OCI-LY3 (cell line): ENCODE measurements around the gene SLCO2B1.

ENCODE experiments used
- H2AFZ ChIP-seq: fragments of 200-600, 300-600 bp; shearing (Covaris generic); 2 replicates; pipeline ENCODE4 v1.6.0; 2014; ENCODE audit warnings: antibody characterized with exemption, low read depth, low read length
- H3K27ac ChIP-seq: fragments of 200-600, 300-600 bp; sonication (generic); 2 replicates; pipeline ENCODE4 v1.5.1; 2014; ENCODE audit warnings: mild to moderate bottlenecking, low read length, moderate library complexity, mixed read lengths
- H3K27me3 ChIP-seq: fragments of 200-600, 300-600 bp; sonication (generic); 2 replicates; pipeline ENCODE4 v1.6.1; 2014; ENCODE audit warnings: low read depth, low read length, mixed read lengths
- H3K36me3 ChIP-seq: fragments of 200-600, 300-600 bp; sonication (generic); replicated peaks from 2 replicates; pipeline ENCODE3; 2014; ENCODE audit warnings: low read depth, low read length, mixed read lengths
- H3K4me1 ChIP-seq: fragments of 300-600, 200-600 bp; sonication (generic); 2 replicates; pipeline ENCODE4 v1.6.1; 2014; ENCODE audit warnings: low read length, mixed read lengths
- H3K4me2 ChIP-seq: fragments of 200-600, 300-600 bp; sonication (generic); 2 replicates; pipeline ENCODE4 v1.6.1; 2014; ENCODE audit warnings: low read length, mixed read lengths
- H3K4me3 ChIP-seq: fragments of 300-600, 200-600 bp; sonication (generic); 2 replicates; pipeline ENCODE4 v1.5.1; 2014; ENCODE audit warnings: antibody characterized with exemption, mild to moderate bottlenecking, low read length, moderate library complexity
- H3K79me2 ChIP-seq: fragments of 300-600, 200-600 bp; shearing (Covaris generic); 2 replicates; pipeline ENCODE4 v1.6.1; 2014; ENCODE audit warnings: mild to moderate bottlenecking, low read length, mixed read lengths
- H3K9ac ChIP-seq: fragments of 300-600, 200-600 bp; shearing (Covaris generic); 2 replicates; pipeline ENCODE4 v1.6.0; 2014; ENCODE audit warnings: mild to moderate bottlenecking, low read length, moderate library complexity
- H3K9me3 ChIP-seq: fragments of 200-600, 300-600 bp; shearing (Covaris generic); 2 replicates; pipeline ENCODE4 v1.6.1; 2014; ENCODE audit warnings: low read length, mixed read lengths; ENCODE audit not compliant: insufficient read depth
- H4K20me1 ChIP-seq: fragments of 200-600, 300-600 bp; sonication (generic); 2 replicates; pipeline ENCODE4 v1.6.1; 2016; ENCODE audit warnings: low read length, mixed read lengths; ENCODE audit not compliant: insufficient read depth
- EZH2phosphoT487 ChIP-seq: fragments of 200-600 bp; shearing (Covaris generic); IDR thresholded peaks from 2 replicates; pipeline ENCODE4 v1.6.1; 2018; ENCODE audit warnings: antibody characterized with exemption, mixed run types, low read depth
- TF ChIP-seq, protein P1 (sequence below): fragments of 200-600, 300-600 bp; sonication (generic); IDR thresholded peaks from 2 replicates; pipeline ENCODE4 v1.5.1; 2014; ENCODE audit warnings: antibody characterized with exemption, low read length, low read depth

The SLCO2B1 gene

DNA sequence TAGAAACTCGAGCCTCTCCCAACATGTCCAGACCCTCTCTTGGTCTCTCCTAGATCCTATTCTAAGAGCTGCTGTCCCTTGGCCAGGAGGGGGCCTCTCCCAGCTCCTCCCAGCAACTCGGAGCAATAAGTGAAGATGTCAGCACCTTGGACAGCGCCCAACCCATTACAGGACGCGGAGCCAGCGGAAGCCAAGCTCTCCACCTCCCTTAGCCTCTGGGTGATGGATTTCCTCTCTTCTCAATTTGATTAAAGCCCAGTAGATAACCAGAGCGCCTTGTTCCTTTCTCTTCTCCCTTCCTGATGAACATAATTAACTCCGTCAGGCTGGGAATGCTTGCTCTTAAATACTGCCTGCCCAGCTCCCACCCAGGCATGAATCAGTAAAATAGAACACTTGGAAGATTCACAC is 63.5 kb downstream of the SLCO2B1 start:
- Histone ChIP-seq H3K4me2 (no peak overlapping the region), H3K9ac (no peak overlapping the region), H3K79me2 (no peaks in the 10 kb centered on the region), H3K4me1 (no peaks in the 10 kb centered on the region), H2AFZ (no peak overlapping the region), H3K27ac (no peak overlapping the region), H3K36me3 (no peaks in the 10 kb centered on the region), H4K20me1 (0 out of 2 replicates have a peak, but pooled peaks cover 3% of the 10 kb centered on the region), H3K27me3 (peaks cover 41% of the 10 kb centered on the region), H3K9me3 (no peaks in the 10 kb centered on the region), H3K4me3 (no peak overlapping the region)
- TF ChIP-seq, protein P1, sequence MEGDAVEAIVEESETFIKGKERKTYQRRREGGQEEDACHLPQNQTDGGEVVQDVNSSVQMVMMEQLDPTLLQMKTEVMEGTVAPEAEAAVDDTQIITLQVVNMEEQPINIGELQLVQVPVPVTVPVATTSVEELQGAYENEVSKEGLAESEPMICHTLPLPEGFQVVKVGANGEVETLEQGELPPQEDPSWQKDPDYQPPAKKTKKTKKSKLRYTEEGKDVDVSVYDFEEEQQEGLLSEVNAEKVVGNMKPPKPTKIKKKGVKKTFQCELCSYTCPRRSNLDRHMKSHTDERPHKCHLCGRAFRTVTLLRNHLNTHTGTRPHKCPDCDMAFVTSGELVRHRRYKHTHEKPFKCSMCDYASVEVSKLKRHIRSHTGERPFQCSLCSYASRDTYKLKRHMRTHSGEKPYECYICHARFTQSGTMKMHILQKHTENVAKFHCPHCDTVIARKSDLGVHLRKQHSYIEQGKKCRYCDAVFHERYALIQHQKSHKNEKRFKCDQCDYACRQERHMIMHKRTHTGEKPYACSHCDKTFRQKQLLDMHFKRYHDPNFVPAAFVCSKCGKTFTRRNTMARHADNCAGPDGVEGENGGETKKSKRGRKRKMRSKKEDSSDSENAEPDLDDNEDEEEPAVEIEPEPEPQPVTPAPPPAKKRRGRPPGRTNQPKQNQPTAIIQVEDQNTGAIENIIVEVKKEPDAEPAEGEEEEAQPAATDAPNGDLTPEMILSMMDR, result 0 out of 2 replicates have a peak, but pooled peaks have one; percentile 15
- no peak for TF ChIP-seq EZH2phosphoT487

DNA sequence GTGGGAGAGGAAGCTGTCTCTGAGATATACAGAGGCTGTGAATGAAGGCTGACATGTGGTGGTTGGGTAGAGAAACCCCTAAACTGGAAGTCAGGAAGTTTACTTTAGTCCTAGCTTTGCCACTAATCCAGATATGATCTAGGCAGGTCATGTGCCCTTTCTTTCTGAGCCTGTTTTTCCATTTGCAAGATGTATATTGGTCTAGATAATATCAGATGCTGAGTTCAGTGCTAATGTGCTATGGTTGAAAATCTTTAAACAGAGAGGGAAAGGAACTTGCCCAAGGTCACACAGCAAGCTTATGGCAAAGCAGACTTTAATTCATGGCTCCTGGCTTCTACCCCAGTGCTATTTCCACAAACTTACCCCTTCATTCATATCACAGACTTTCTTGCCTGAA is 63.9 kb downstream of the SLCO2B1 start:
- no peaks in the 10 kb centered on the region for H3K9me3 ChIP-seq
- peaks cover 39% of the 10 kb centered on the region for H3K27me3 ChIP-seq
- H3K4me1 ChIP-seq, result no peaks in the 10 kb centered on the region
- H3K9ac ChIP-seq, result no peak overlapping the region
- H3K79me2 ChIP-seq, result no peaks in the 10 kb centered on the region
- H4K20me1 ChIP-seq, result 0 out of 2 replicates have a peak, but pooled peaks cover 3% of the 10 kb centered on the region
- no peak overlapping the region for H3K27ac ChIP-seq
- TF ChIP-seq EZH2phosphoT487, result no peak
- TF ChIP-seq, protein P1, result no peak
- no peak overlapping the region for H3K4me2 ChIP-seq
- H3K4me3 ChIP-seq, result no peak overlapping the region
- H3K36me3 ChIP-seq, result no peaks in the 10 kb centered on the region
- H2AFZ ChIP-seq, result no peak overlapping the region

DNA sequence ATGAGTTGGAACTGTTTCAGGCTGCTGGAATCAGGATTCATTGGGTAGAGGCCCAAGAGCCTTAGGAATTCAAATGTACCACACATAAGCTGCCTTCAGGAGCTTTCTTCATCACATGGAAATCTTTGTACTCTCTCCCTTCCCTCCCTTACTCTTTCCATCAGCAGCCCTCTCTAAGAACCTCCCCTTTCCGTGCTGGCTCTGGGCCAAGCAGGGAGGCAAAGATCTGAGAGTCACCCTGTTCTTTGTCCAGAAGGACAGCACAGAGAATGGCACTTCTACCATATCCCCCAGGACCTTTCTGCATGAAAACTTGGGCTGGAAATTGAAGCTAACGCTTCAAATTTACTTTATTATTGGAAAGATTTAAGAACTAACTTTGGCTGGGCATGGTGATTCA is 69.0 kb downstream of the SLCO2B1 start:
- Histone ChIP-seq H3K27ac (no peak overlapping the region), H3K9me3 (no peaks in the 10 kb centered on the region), H3K4me2 (no peak overlapping the region), H3K79me2 (no peaks in the 10 kb centered on the region), H3K27me3 (peaks cover 33% of the 10 kb centered on the region), H3K9ac (no peak overlapping the region), H2AFZ (no peak overlapping the region), H3K4me1 (no peaks in the 10 kb centered on the region), H3K4me3 (no peak overlapping the region), H4K20me1 (no peaks in the 10 kb centered on the region), H3K36me3 (no peaks in the 10 kb centered on the region)
- TF ChIP-seq, protein P1, result no peak

DNA sequence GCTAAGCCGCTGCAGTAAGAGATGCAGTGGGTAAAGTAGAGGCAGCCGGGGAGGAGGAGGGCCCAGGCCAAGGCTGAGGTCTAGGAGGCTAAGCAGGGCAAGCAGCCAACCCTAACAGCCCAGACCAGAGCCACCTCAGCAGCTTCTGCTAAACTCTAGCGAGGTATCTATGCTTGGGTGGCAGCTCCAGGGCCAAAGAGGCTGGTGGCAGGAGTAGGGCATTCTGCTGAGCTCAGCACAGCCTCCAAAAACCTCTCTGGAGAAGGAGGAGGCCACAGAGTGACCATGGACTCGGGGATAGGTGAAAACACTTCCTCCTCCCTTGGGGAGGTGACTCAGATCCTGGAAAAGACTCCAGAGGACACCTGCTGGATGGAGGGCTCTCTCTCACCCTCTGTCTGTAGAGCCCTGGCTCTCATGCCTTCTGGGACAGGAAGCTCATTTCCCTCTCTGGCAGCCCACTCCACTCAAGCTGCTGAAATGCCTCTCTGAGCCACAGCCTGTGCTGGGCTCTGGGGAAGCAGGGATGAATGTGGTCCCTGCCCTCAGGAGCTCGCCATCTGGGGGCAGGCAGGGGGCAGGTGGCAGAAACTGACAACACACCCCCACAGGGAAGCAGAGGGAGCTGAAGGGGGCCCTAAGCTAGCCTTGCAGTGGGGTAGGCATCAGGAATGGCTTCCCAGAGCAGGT is 73.2 kb downstream of the SLCO2B1 start:
- Histone ChIP-seq H3K4me1 (no peaks in the 10 kb centered on the region), H3K4me3 (no peak overlapping the region), H3K79me2 (no peaks in the 10 kb centered on the region), H3K9ac (no peak overlapping the region), H3K36me3 (no peaks in the 10 kb centered on the region), H2AFZ (no peak overlapping the region), H4K20me1 (no peaks in the 10 kb centered on the region), H3K9me3 (no peaks in the 10 kb centered on the region), H3K27me3 (peaks cover under 1% of the 10 kb centered on the region; the same call in 1 of the 2 replicates), H3K27ac (no peak overlapping the region), H3K4me2 (no peak overlapping the region)
- TF ChIP-seq, protein P1, result no peak
- TF ChIP-seq EZH2phosphoT487, result no peak
